ENCODE data around the gene ZSWIM4. TPM values are rescaled to one million over a fixed set of nuclear protein-coding genes. Genes with fewer than 3 reads are reported as not detected.

ZSWIM4 gene
- total RNA-seq, 1 donor = 6.7 TPM

DNA sequence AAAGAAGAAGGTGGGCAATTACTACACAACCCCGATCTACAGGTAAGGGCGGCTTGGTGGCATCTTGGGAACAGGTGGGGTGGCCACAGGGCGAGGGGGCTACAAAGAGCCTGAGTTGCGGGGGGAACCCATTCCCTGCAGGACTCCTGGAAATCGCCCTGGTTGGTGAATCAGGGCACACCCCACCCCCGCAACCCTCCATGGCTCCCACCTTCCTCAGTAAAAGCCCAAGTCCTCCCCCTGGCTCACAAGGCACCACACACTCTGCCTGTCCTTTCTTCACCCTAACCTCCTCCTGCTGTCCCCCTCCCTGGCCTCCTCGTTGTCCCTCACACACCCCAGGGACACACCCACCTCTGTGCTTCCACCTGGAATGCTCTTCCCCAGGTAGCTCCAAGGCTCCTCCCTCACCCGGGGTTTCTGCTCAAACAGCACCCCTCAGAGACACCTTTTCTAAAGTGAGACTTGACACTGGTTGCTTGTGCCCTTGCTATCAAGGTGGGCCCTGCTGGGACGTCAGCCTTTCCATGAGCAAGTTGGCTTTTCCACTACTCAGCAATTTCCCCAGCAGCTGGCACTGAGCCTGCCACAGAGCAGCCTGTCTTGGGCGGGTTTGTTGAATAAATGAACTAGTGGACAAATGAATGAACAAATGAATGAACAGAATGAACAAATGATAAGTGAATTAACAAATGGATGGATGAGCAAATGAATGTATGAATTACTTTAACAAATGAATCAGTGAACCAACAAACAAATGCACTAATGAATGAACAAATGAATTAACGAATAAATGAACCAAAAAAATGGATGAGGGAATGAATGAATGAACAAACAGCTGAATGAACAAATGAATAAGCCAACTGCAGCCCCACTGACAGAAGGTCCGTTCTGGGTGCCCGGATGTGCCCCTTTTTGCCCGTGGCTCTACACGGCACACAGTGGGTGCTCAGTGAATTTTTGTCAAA, 37.2 kb upstream of the ZSWIM4 start:
- DNase-seq (ENCODE audit: low read depth) = no peak
- TF ChIP-seq, protein P1, sequence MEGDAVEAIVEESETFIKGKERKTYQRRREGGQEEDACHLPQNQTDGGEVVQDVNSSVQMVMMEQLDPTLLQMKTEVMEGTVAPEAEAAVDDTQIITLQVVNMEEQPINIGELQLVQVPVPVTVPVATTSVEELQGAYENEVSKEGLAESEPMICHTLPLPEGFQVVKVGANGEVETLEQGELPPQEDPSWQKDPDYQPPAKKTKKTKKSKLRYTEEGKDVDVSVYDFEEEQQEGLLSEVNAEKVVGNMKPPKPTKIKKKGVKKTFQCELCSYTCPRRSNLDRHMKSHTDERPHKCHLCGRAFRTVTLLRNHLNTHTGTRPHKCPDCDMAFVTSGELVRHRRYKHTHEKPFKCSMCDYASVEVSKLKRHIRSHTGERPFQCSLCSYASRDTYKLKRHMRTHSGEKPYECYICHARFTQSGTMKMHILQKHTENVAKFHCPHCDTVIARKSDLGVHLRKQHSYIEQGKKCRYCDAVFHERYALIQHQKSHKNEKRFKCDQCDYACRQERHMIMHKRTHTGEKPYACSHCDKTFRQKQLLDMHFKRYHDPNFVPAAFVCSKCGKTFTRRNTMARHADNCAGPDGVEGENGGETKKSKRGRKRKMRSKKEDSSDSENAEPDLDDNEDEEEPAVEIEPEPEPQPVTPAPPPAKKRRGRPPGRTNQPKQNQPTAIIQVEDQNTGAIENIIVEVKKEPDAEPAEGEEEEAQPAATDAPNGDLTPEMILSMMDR (IDR thresholded peaks at IDR 0.05; ENCODE audit: insufficient read depth, low read length) = no peak
- no peak overlapping the region for H3K4me3 ChIP-seq (ENCODE audit: low read depth, low read length)

DNA sequence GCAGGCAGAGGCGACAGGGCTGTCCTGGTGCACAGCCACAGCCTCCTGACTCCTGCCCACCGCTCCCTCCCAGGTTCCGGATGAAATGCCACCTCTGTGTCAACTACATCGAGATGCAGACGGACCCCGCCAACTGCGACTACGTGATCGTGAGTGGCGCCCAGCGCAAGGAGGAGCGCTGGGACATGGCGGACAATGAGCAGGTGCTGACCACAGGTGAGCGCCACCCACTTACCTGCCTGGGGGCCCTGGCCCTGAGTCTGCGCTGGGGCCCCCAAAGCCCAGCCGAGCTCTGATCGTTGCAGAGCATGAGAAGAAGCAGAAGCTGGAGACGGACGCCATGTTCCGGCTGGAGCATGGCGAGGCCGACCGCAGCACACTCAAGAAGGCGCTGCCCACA, 36.4 kb upstream of the ZSWIM4 start:
- no peak overlapping the region for H3K4me3 ChIP-seq (ENCODE audit: low read depth, low read length)
- DNase-seq (ENCODE audit: low read depth) = no peak
- TF ChIP-seq, protein P1 (IDR thresholded peaks at IDR 0.05; ENCODE audit: insufficient read depth, low read length) = no peak

DNA sequence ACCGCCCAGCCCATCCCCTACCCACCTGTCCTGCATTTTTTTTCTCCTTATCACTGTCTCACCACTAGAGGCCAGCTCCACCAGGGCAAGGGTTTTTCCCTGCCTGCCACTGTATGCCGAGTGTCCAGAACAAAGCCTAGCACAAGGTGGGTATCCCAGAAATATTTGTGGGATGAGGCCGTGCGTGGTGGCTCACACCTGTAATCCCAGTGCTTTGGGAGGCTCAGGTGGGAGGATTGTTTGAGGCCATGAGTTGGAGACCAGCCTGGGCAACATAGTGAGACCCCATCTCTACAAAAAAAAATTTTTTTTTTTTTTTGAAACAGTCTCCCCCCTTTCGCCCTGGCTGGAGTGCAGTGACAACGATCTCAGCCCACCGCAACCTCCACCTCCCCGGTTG, 33.8 kb upstream of the ZSWIM4 start:
- DNase-seq (ENCODE audit: low read depth) = no peak
- TF ChIP-seq, protein P1 (IDR thresholded peaks at IDR 0.05; ENCODE audit: insufficient read depth, low read length) = no peak
- no peak overlapping the region for H3K4me3 ChIP-seq (ENCODE audit: low read depth, low read length)

DNA sequence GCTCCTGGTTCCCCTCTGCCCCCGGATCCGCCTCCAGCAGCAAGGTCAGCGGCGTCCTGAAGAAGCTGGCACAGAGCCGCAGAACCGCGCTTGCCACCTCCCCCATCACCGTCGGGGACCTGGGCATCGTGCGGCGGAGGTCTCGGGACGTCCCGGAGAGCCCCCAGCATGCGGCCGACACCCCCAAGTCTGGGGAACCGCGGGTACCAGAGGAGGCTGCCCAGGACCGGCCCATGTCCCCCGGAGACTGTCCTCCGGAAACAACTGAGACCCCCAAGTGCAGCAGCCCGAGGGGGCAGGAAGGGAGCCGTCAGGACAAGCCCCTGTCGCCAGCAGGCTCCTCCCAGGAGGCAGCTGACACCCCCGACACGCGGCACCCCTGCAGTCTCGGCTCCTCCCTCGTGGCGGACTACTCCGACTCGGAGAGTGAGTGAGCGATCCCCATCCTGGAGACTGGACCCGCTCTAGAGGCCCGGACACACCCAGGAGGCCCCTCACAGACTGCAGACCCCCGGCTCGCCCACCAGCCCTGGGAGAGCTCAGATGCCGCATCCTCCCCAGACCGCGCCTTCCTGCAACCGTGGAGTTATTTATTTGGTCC, 32.5 kb upstream of the ZSWIM4 start:
- H3K4me3 ChIP-seq (ENCODE audit: low read depth, low read length) = no peak overlapping the region
- TF ChIP-seq, protein P1 (IDR thresholded peaks at IDR 0.05; ENCODE audit: insufficient read depth, low read length) = no peak
- DNase-seq (ENCODE audit: low read depth) = no peak

DNA sequence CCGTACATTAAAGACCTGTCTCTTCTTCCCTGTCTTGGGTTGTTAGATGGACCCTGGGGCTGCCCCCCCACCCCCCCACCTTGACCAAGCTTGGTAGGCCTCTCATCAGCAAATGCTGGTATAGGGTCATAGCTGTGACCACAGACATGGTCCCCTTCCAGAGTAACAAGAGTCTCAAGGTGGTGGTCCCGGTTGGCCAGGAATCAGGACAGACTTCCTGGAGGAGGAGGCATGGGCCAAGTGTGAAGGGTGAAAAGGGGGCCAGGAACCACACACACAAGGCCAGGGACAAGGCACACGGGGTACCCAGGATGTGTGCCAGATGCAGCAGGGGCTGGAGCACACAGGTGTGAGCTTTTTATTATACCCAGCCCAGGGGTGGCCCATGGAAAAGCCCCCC, 32.0 kb upstream of the ZSWIM4 start:
- DNase-seq (ENCODE audit: low read depth) = no peak
- H3K4me3 ChIP-seq (ENCODE audit: low read depth, low read length) = no peak overlapping the region
- TF ChIP-seq, protein P1 (IDR thresholded peaks at IDR 0.05; ENCODE audit: insufficient read depth, low read length) = no peak

DNA sequence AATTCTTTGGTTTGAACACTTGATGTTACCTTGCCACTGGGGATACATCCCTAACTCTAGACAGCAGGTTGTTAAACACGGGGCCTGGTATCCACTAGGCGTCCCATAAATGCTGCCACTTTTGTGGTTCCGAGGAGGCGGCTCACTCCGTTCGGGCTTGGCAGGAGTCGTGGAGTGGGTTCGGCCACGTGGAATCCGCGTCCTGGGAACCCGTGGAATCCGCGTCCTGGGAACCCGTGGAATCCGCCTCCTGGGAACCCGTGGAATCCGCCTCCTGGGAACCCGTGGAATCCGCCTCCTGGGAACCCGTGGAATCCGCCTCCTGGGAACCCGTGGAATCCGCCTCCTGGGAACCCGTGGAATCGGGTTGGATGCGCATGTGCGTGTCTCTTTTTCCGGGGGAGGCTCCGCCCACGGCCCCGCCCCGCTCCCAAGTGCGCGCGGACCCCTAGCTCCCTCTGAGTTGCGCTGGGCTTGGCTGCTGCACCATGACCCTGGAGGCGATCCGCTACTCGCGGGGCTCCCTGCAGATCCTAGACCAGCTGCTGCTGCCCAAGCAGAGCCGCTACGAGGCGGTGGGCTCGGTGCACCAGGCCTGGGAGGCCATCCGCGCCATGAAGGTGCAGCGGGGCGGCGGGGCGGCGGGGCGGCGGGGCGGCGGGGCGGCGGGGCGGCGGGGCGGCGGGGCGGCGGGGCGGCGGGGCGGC, 31.0 kb upstream of the ZSWIM4 start, which contains the start of gene MRI1:
TSS of gene MRI1 (plus strand) at position 422 of the 707 bp plus-strand sequence. CDS start at position 489, 67 bp downstream.
- peak; percentile 68 for DNase-seq (ENCODE audit: low read depth)
- TF ChIP-seq, protein P1 (IDR thresholded peaks at IDR 0.05; ENCODE audit: insufficient read depth, low read length) = no peak
- peak within 1 kb of the TSS; percentile 89 for H3K4me3 ChIP-seq (ENCODE audit: low read depth, low read length)

All from fibroblast of the aortic adventitia (primary cell).